ENCODE data around the gene RABGAP1L. TPM values are rescaled to one million over a fixed set of nuclear protein-coding genes. Genes with fewer than 3 reads are reported as not detected.

RABGAP1L gene
- total RNA-seq, 2 experiments from 2014 or later = 59.8 to 67.6 TPM

GRCh38 chr1:174215766-174216165 is 56.4 kb downstream of the RABGAP1L start:
- intact Hi-C loops (cut with DNase I, micrococcal nuclease) = loop anchor here (2.0 to 10.0 kb wide), 7 partner anchors 193 to 1473 kb away; partner anchors contain the start of gene RC3H1 (in 1 of the 2)
- no peak for TF ChIP-seq CTCF (IDR thresholded peaks at IDR 0.05)
- Mint-ChIP-seq H3K4me3 (no peak overlapping the region), H3K27me3 (no peaks in the 10 kb centered on the region), H3K27ac (no peak overlapping the region), H3K36me3 (ENCODE audit: low read depth) (peaks cover 8% of the 10 kb centered on the region), H3K9me3 (no peaks in the 10 kb centered on the region), H3K4me1 (ENCODE audit: low read depth) (peaks cover 8% of the 10 kb centered on the region)
- Histone ChIP-seq H3K27ac (ENCODE audit: low read depth in 1 of 2, low read length in 2 of 2) (no peak overlapping the region), H3K36me3 (ENCODE audit: insufficient read depth, low read length) (peaks cover under 1% of the 10 kb centered on the region), H3K4me3 (ENCODE audit: low read length) (no peak overlapping the region), H3K4me1 (ENCODE audit: insufficient read depth, low read length) (no peaks in the 10 kb centered on the region), H3K27me3 (ENCODE audit: control insufficient read depth in 1 of 2, insufficient read depth in 2 of 2, low read length in 2 of 2) (no peaks in the 10 kb centered on the region), H3K9me3 (ENCODE audit: control insufficient read depth in 1 of 2, insufficient read depth in 1 of 2, low read length in 2 of 2) (no peaks in the 10 kb centered on the region)
- DNase-seq (no peak), ATAC-seq (ENCODE audit: poor library complexity) (no peak)
- POLR2A ChIA-PET = no interaction called here
- CTCF ChIA-PET = no interaction called here

GRCh38 chr1:174217248-174217647 is 57.9 kb downstream of the RABGAP1L start:
- H3K9me3 Mint-ChIP-seq = no peaks in the 10 kb centered on the region

GRCh38 chr1:174217787-174218574 is 58.7 kb downstream of the RABGAP1L start:
- H3K4me1 Mint-ChIP-seq (ENCODE audit: low read depth) = no peaks in the 10 kb centered on the region
- ChIA-PET CTCF (interaction anchor here (0.6 to 2.0 kb wide), 13 partner anchors 9 to 414 kb away, joined by 3 to 13 read pairs (median 3); partner anchors contain the start of gene RC3H1), POLR2A (interaction anchor here (1.0 to 1.3 kb wide), 3 partner anchors 11 to 350 kb away, joined by 3 to 7 read pairs (median 3); partner anchors contain the start of genes GAS5 and ZBTB37)
- Histone ChIP-seq H3K27ac (ENCODE audit: low read depth in 1 of 2, low read length in 2 of 2) (no peak overlapping the region), H3K36me3 (ENCODE audit: insufficient read depth, low read length) (peaks cover 18% of the 10 kb centered on the region), H3K4me1 (ENCODE audit: insufficient read depth, low read length) (no peaks in the 10 kb centered on the region), H3K9me3 (ENCODE audit: control insufficient read depth in 1 of 2, insufficient read depth in 1 of 2, low read length in 2 of 2) (no peaks in the 10 kb centered on the region), H3K4me3 (ENCODE audit: low read length) (no peak overlapping the region), H3K27me3 (ENCODE audit: control insufficient read depth in 1 of 2, insufficient read depth in 2 of 2, low read length in 2 of 2) (no peaks in the 10 kb centered on the region)
- H3K27ac Mint-ChIP-seq = no peak overlapping the region
- ATAC-seq (ENCODE audit: poor library complexity) = peak; percentile 79
- H3K9me3 Mint-ChIP-seq = no peaks in the 10 kb centered on the region
- DNase-seq = peak in 3 of 14 experiments; percentile 55 to 66 (median 65)
- TF ChIP-seq CTCF (IDR thresholded peaks at IDR 0.05) = peak; percentile 88
- no peak overlapping the region for H3K4me3 Mint-ChIP-seq
- H3K27me3 Mint-ChIP-seq = no peaks in the 10 kb centered on the region
- H3K36me3 Mint-ChIP-seq (ENCODE audit: low read depth) = peaks cover 29% of the 10 kb centered on the region
- intact Hi-C loops (cut with DNase I, micrococcal nuclease) = loop anchor here (2.0 to 10.0 kb wide), 7 partner anchors 196 to 1476 kb away; partner anchors contain the start of gene RC3H1 (in 1 of the 2)

More at GRCh38 chr1:174217248-174217647, 57.9 kb downstream of the RABGAP1L start:
- H3K9me3 ChIP-seq (ENCODE audit: control insufficient read depth in 1 of 2, insufficient read depth in 1 of 2, low read length in 2 of 2) = no peaks in the 10 kb centered on the region
- no peaks in the 10 kb centered on the region for H3K4me1 Mint-ChIP-seq (ENCODE audit: low read depth)
- DNase-seq (no peak), ATAC-seq (ENCODE audit: poor library complexity) (no peak)
- CTCF ChIA-PET = interaction anchor here (0.6 to 2.0 kb wide), 12 partner anchors 11 to 413 kb away, joined by 3 to 13 read pairs (median 3); partner anchors contain the start of gene RC3H1
- TF ChIP-seq CTCF (IDR thresholded peaks at IDR 0.05) = no peak
- peaks cover 22% of the 10 kb centered on the region for H3K36me3 Mint-ChIP-seq (ENCODE audit: low read depth)
- no peaks in the 10 kb centered on the region for H3K27me3 Mint-ChIP-seq
- intact Hi-C loops (cut with DNase I, micrococcal nuclease) = loop anchor here (2.0 to 10.0 kb wide), 7 partner anchors 195 to 1475 kb away; partner anchors contain the start of gene RC3H1 (in 1 of the 2)
- peaks cover 14% of the 10 kb centered on the region for H3K36me3 ChIP-seq (ENCODE audit: insufficient read depth, low read length)
- no peaks in the 10 kb centered on the region for H3K4me1 ChIP-seq (ENCODE audit: insufficient read depth, low read length)
- H3K4me3 Mint-ChIP-seq = no peak overlapping the region
- no peak overlapping the region for H3K27ac ChIP-seq (ENCODE audit: low read depth in 1 of 2, low read length in 2 of 2)
- no peak overlapping the region for H3K4me3 ChIP-seq (ENCODE audit: low read length)
- no peaks in the 10 kb centered on the region for H3K27me3 ChIP-seq (ENCODE audit: control insufficient read depth in 1 of 2, insufficient read depth in 2 of 2, low read length in 2 of 2)
- POLR2A ChIA-PET = interaction anchor here (1.1 to 1.3 kb wide), 2 partner anchors 10 to 350 kb away, joined by 3 to 7 read pairs; partner anchors contain the start of genes GAS5 and ZBTB37
- H3K27ac Mint-ChIP-seq = no peak overlapping the region

Data from CD4-positive, alpha-beta T cell (primary cell).